Osteoblast (primary cell): ENCODE measurements around the gene LCTL. TPM values are rescaled to one million over a fixed set of nuclear protein-coding genes. Genes with fewer than 3 reads are reported as not detected.
A peak's percentile ranks its signal among the peaks of the same experiment; 100 is the strongest.
"Not testable (repeated sequence)": the region's sequence is repeated elsewhere in the genome, so short reads cannot be mapped to it uniquely, and the experiment has no call there.

Experiments
- DNase-seq: peaks from one replicate; pipeline ENCODE4 v3.0.0; 2011; ENCODE audit warnings: low spot score, mixed read lengths; ENCODE audit not compliant: insufficient read length; ENCODE audit errors: missing footprints
- H2AFZ ChIP-seq: 2 replicates; pipeline ENCODE4 v1.6.0; 2011; ENCODE audit warnings: mild to moderate bottlenecking, low read length
- H3K27ac ChIP-seq: 2 replicates; pipeline ENCODE4 v1.5.1; 2011; ENCODE audit warnings: mild to moderate bottlenecking, low read depth, low read length, moderate library complexity
- H3K27me3 ChIP-seq: 2 replicates; pipeline ENCODE4 v1.6.0; 2012; ENCODE audit warnings: mild to moderate bottlenecking, control low read depth, inconsistent platforms, low read length, moderate library complexity; ENCODE audit not compliant: insufficient read depth
- H3K36me3 ChIP-seq: 2 replicates; pipeline ENCODE4 v1.5.1; 2011; ENCODE audit warnings: mild to moderate bottlenecking, low read length, control low read depth, moderate library complexity; ENCODE audit not compliant: insufficient read depth
- H3K4me1 ChIP-seq: 2 replicates; pipeline ENCODE4 v1.5.1; 2011; ENCODE audit warnings: mild to moderate bottlenecking, low read length, control low read depth, moderate library complexity; ENCODE audit not compliant: insufficient read depth
- H3K4me2 ChIP-seq: 2 replicates; pipeline ENCODE4 v1.6.0; 2011; ENCODE audit warnings: mild to moderate bottlenecking, low read length; ENCODE audit not compliant: insufficient read depth
- H3K4me3 ChIP-seq: fragments of 200-600 bp; sonication (generic); 3 replicates; pipeline ENCODE4 v1.5.1; 2012; ENCODE audit warnings: mild to moderate bottlenecking, low read length, inconsistent platforms; ENCODE audit not compliant: insufficient read depth
- H3K79me2 ChIP-seq: 2 replicates; pipeline ENCODE4 v1.6.0; 2012; ENCODE audit warnings: mild to moderate bottlenecking, low read length, control low read depth, inconsistent platforms; ENCODE audit not compliant: insufficient read depth
- H3K9me3 ChIP-seq: 2 replicates; pipeline ENCODE4 v1.5.1; 2011; ENCODE audit warnings: low read depth, low read length, control low read depth
- H4K20me1 ChIP-seq: 2 replicates; pipeline ENCODE4 v1.6.0; 2012; ENCODE audit warnings: mild to moderate bottlenecking, low read length, control low read depth; ENCODE audit not compliant: insufficient read depth
- total RNA-seq: library from RNA; depleted of rRNA; stranded (reverse); fragments of >200 nt; gene quantifications from 2 replicates; pipeline ENCODE4 v1.2.3, GENCODE V29; 2012
- TF ChIP-seq, protein P1 (sequence below): IDR thresholded peaks from 2 replicates; pipeline ENCODE4 v1.5.1; 2011; ENCODE audit warnings: mild to moderate bottlenecking, low read depth, low read length, moderate library complexity; ENCODE audit errors: extremely low read depth

Gene LCTL
- total RNA-seq, 1 donor, result 1.4 TPM

DNA sequence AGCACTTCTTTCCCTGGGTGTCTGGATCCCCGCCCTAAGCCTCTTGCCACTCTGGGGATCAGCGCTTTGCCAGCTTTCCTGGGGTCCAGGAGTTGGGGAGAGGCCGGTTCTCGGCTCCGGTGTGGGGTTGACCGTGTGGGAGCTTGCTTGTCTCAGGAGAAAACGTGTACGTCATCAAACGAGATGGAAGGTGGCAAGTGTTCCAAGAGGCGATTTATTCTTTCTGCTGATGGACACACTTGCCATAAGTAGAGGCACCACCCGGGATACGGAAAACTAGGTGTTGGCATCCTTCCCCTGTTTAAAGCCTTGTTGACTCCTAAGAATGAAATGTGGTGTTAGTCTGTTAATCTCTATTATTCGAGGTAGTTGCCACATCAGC lies 60.4 kb downstream of the LCTL start:
- Histone ChIP-seq H3K27me3 (no peaks in the 10 kb centered on the region), H3K27ac (peak overlapping the region; percentile 92), H2AFZ (peak overlapping the region; percentile 90), H3K9me3 (no peaks in the 10 kb centered on the region), H3K79me2 (peaks cover 73% of the 10 kb centered on the region), H3K4me2 (peak overlapping the region; percentile 93), H3K36me3 (peaks cover 34% of the 10 kb centered on the region), H3K4me3 (peak overlapping the region; percentile 78), H3K4me1 (peaks cover 18% of the 10 kb centered on the region), H4K20me1 (peaks cover 31% of the 10 kb centered on the region)
- no peak for DNase-seq
- TF ChIP-seq, protein P1, sequence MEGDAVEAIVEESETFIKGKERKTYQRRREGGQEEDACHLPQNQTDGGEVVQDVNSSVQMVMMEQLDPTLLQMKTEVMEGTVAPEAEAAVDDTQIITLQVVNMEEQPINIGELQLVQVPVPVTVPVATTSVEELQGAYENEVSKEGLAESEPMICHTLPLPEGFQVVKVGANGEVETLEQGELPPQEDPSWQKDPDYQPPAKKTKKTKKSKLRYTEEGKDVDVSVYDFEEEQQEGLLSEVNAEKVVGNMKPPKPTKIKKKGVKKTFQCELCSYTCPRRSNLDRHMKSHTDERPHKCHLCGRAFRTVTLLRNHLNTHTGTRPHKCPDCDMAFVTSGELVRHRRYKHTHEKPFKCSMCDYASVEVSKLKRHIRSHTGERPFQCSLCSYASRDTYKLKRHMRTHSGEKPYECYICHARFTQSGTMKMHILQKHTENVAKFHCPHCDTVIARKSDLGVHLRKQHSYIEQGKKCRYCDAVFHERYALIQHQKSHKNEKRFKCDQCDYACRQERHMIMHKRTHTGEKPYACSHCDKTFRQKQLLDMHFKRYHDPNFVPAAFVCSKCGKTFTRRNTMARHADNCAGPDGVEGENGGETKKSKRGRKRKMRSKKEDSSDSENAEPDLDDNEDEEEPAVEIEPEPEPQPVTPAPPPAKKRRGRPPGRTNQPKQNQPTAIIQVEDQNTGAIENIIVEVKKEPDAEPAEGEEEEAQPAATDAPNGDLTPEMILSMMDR, result no peak

- TF ChIP-seq, protein P1, result no peak
- peak within 1 kb of the TSS; percentile 93 for H3K4me2 ChIP-seq
- H3K4me3 ChIP-seq, result peak within 1 kb of the TSS; percentile 78
- H2AFZ ChIP-seq, result peak within 1 kb of the TSS; percentile 90
- no peaks in the 10 kb centered on the region for H3K9me3 ChIP-seq
- peaks cover 40% of the 10 kb centered on the region for H3K36me3 ChIP-seq
- peaks cover 18% of the 10 kb centered on the region for H3K4me1 ChIP-seq
- DNase-seq, result peak; percentile 89
- H4K20me1 ChIP-seq, result peaks cover 31% of the 10 kb centered on the region
- no peaks in the 10 kb centered on the region for H3K27me3 ChIP-seq
- H3K79me2 ChIP-seq, result peaks cover 73% of the 10 kb centered on the region
- peak within 1 kb of the TSS; percentile 92 for H3K27ac ChIP-seq
These were observed 61.0 kb downstream of the LCTL start, which contains the start of the genes RPL4 and ZWILCH for GRCh38 chr15:66504563-66505429. Gene RPL4 (minus strand): TSS chr15:66504855. CDS start chr15:66504790, 65 bp downstream. Gene ZWILCH (plus strand): TSS chr15:66505326. CDS start chr15:66505339, 13 bp downstream.

- TF ChIP-seq, protein P1, result no peak
- Histone ChIP-seq H3K9me3 (no peaks in the 10 kb centered on the region), H3K4me1 (peaks cover 18% of the 10 kb centered on the region), H2AFZ (peak overlapping the region; percentile 90), H3K27ac (peak overlapping the region; percentile 92), H4K20me1 (peaks cover 33% of the 10 kb centered on the region), H3K4me2 (peak overlapping the region; percentile 93), H3K27me3 (no peaks in the 10 kb centered on the region), H3K79me2 (peaks cover 73% of the 10 kb centered on the region), H3K36me3 (peaks cover 48% of the 10 kb centered on the region), H3K4me3 (peak overlapping the region; percentile 78)
- DNase-seq, result no peak
These were observed 61.8 kb downstream of the LCTL start for GRCh38 chr15:66503780-66504562.

DNA sequence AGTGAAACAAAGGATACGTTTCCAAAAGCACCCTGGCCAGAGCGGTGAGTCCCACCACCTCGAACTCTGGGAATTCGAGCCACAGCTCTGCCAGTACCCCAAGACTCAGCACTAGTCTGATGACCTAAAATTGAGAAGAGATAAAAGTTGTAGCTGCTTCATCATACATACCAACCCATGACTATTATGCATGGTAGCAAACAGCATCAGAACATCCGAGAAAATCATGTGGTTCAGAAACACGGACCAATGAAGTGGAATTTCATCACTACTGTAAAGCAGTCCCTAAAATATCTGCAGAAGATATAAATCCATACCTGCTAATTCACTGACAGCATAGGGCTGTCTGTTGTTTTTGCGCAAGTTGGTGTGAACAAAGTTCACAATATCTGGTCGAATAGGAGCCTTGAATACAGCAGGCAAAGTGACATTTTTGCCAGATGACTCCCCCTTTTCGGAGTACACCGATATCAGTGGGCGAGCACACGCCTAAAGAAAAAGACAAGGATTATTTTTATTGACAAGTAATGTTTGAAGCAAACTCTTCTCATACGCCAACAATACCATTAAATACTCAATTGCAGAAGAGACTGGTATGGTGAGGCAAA lies 62.7 kb downstream of the LCTL start:
- Histone ChIP-seq H4K20me1 (peaks cover 41% of the 10 kb centered on the region), H3K4me1 (peaks cover 19% of the 10 kb centered on the region), H3K79me2 (peaks cover 67% of the 10 kb centered on the region), H3K4me2 (peak overlapping the region; percentile 93), H3K36me3 (peaks cover 57% of the 10 kb centered on the region), H3K4me3 (peak overlapping the region; percentile 78), H3K27ac (peak overlapping the region; percentile 92)
- not testable (repeated sequence) for H3K27me3 ChIP-seq, H2AFZ ChIP-seq, DNase-seq, H3K9me3 ChIP-seq
